ENCODE measurements around the gene COA5.

- TF ChIP-seq REST (IDR thresholded peaks at IDR 0.05) (no peak), CTCF (IDR thresholded peaks at IDR 0.05; ENCODE audit: low read depth, low read length, missing input control) (no peak), RAD21 (IDR thresholded peaks at IDR 0.05) (no peak), TAF1 (conservative IDR thresholded peaks at IDR 0.05) (no peak), SP1 (IDR thresholded peaks at IDR 0.05) (no peak), MAX (IDR thresholded peaks at IDR 0.05) (no peak)
These were observed 3.8 kb downstream of the COA5 start for GRCh38 chr2:98604547-98604946.

Measured in liver (tissue), 3 donors.